ENCODE results near the gene SDK2.

SDK2 gene

DNA sequence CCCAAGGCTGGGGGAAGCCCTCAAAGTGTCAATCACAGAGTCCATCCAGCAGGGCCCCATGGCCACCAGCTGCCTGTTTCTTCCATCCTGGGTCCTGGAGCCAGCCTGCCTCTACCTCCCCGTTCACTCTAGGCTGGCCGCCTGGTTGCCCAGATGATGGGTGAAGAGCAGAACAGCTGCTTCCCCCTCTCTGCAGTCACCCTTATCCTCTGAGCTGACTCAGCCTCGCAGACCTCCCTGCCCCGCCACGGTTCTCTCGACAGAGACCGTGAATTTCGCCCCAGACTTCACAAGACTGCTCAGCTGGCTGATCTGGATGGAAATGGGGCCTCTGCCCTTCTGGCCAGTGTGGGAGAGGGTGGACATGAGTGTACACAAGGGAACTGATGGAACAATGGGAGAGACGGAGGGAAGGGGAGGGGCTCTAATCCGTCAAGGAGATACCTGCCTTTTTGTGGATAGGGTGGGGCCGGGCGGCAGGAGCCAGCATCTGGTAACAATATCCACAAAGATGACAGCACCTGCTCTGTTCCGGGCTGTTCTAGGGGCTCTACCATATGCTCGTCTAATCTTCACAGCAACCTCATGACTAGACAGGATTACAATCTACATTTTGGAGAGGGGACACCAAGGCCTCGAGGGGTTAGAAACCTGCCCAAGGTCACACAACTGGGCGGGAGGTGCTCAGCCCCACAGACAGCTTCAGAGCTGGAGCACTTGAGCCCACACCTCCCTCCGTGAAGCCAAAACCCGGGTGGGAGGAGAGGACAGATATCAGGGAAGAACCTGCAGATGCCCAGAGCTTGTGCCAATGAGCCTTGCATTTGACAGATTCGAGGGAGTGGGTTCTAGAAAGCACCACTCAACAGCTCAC is 136.0 kb downstream of the SDK2 start:
- no peak for DNase-seq (ENCODE audit: low spot score)

DNA sequence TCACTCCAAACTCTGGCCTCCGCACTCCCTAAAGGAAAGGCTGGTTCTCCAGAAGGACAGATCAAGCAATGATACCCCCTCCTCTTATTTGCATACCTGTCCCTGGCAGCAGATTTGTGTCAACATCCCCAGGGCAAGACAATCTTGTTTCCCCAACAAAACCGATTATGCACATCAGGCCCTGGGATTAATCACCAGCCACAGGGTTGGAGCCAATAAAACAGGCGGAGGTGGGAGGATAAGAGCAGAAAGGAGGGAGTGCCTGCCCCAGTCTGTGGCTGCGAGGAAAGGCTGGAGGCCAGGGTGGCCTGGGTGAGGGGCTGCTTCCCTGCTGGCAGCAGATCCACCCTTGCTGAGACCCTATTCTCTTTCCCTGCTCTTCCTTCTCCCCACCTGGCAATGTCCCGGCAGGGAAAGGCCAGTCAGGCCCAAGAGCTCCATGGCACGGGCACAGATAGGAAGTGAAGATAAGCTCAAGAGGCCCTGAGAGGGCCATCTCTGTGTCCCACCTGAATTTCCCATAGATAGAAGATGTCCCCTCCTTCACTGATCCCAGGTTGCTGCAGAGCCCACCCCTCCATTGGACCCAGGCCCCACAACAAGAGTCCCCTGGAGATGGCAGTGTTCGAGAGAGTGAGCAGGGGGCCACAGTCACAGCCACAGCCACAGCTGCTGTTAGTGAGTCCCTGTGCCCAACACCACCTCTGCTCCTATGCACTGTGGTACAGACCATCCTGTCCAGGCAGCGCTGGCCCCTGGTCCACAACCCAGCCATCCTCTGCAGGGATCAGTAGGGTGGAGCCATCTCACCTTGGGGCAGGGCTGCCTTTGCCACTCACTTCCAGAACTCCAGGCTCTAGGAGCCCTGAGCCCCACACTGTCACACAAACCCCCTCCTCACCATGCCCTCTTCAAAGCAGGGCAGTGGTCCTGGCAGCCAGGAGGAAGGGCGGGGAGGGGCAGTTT is 137.5 kb downstream of the SDK2 start:
- no peak for DNase-seq (ENCODE audit: low spot score)

DNA sequence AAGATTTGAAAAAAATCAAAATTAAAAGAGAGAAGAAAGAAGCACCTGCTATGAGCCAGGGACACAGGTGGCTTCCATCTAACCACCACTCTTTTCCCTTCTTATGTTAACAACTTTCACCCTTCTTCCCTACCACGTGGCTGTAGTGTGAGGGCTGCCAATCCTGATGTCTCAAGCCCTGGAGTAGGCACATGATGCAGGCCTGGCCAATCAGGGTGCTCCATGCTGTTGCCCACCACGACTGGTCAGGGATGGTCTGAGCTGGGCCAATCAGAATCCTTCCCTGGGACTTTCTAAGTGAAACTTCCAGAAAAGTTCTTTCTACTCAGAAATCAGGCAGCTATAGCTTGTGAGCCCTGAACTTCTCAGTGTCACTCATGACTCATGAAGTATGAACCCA is 140.7 kb downstream of the SDK2 start:
- DNase-seq (ENCODE audit: low spot score), result no peak

DNA sequence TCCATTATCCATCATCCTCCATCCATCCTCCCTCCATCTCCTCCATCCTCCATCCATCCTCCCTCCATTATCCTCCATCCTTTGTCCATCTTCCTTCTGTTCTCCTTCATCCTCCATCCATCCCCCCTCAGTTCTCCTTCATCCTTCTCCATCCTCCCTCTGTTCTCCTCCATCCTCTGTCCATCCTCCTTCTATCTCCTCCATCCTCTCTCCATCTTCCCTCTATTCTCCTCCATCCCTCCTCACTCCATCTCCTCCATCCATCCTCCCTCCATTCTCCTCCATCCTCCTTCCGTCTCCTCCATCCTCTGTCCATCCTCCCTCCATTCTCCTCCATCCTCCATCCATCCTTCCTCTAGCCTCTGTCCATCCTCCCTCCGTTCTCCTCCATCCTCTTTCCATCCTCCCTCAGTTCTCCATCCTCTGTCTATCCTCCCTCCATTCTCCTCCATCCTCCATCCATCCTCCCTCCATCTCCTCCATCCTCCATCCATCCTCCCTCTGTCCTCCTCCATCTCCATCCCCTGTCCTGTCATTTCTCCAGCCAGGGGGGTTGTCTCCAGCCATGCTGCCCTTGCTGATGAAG is 143.7 kb downstream of the SDK2 start:
- DNase-seq (ENCODE audit: low spot score), result no peak

DNA sequence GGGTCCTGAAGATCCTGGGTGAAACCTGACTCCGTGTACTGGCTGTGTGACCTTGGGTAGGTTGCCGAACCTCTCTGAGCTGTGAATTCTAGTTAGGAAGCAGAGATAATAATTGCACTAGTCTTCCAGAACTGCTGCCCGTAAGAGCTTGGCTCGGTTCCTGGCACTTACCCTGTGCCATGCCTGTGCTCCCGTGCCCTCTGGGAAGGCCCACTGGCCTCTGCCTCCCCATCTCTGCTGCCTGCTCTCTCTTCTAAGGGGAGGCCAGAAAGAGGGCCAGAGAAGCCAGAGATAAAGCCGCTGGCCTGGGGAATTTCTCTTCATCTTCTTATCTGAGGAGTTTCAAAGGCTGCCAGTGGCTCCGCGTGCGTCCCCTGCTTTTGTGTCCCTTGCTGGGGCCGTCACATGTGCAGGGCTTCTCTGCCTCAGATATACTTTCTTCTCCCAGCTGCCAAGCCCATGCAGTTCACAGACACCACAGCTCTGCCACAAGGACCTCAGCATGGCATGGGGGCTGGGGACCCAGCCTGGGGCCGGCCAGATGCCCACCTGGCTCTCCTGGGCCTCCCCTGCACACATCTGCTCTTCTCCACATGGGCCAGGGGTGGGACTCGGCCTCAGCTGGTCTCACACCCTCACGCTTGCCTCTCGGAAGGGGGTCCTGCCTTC is 145.2 kb downstream of the SDK2 start:
- DNase-seq (ENCODE audit: low spot score), result no peak

DNA sequence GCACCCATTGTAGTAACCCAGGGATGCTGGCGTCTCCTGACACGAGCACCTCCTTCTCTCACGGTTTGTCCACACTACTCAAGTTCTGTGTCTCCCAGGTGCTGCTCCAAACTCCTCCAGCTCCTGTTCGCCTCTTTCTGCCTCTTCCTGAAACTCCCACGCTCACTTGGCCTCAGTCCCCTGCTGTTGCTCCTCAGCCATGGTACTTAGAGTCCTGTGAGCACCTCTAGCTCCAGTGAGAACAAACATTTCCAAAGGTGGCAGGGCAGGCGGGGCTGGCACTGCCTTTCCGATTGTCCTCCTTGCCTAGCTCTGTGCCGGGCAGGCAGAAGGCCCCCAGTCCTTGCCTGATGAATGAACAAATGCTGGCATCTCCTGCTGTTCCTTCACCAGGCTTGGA is 146.1 kb downstream of the SDK2 start:
- DNase-seq (ENCODE audit: low spot score), result no peak

DNA sequence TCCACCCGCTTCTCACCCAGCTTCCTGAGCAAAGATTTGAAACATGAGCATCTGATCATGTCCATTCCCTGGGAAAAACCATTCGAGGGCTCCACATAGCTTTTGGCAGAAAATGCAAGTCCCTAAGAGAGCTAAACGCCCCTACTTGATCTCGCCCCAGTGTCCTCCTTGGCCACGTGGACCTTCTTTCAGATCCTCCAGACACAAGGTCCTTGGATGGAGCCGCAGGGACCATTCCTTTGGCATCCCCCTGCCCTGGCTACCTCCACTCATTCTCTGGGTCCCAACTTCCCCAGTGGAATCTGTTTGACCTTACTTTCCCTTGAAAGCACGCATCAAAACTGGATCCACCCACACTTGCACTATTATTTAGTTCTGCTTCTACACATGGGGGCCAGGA is 146.5 kb downstream of the SDK2 start:
- no peak for DNase-seq (ENCODE audit: low spot score)

DNA sequence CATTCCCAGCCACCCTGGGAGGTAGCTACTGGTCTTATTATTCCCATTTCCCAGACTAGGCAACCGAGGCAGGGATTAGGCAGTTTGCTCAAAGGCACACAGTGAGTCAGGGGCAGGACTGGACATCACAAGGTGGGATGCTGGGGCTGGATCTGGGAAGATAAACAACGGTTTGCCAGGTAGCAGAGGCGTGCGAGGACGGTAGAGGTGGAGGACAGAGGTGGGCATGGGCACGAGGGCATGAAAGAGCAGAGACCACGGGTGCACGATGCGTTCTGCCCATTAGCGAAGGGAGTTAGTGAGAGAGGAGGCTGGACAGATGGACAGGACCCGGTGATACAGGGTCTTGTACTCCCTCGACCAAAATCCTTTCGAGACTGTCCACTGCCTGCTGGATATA is 148.0 kb downstream of the SDK2 start:
- DNase-seq (ENCODE audit: low spot score), result no peak

DNA sequence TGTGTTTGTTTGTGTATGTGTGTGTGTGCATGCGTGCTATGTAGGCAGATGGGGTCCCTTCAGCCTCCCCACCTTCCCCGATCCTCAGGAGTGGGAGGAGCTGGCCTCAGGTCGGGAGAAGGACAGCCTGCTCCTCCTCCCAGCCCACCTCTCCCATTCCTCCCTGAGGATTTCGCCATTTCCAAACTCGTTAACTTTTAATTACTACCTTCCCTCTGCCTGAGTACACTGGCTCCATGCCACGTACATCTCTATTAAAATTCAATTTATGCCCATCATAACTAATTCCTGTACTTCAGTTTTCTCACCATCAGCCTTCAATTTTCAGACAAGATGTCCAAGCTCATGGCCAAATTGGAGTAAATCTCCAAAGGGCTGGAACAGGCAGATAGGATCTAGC is 148.6 kb downstream of the SDK2 start:
- no peak for DNase-seq (ENCODE audit: low spot score)

DNA sequence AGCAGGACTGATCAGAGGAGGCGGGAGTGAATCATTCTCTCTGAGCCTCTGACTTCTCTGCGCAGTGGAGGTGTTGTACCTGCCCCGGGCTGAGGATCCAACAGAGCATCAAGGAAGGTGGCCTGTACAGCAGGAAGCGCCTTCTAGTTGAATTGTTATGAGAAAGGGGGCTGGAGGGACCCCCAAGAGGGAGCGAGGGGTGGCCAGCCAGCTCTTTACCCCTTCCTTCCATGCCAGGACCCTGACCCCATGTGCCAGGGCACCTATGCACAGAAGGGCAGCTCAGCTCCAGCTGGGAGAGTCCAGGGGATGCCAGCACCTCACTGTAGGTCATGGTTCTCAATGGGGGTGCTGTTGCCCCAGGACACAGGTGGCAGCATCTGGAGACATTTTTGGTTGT is 149.3 kb downstream of the SDK2 start:
- no peak for DNase-seq (ENCODE audit: low spot score)

DNA sequence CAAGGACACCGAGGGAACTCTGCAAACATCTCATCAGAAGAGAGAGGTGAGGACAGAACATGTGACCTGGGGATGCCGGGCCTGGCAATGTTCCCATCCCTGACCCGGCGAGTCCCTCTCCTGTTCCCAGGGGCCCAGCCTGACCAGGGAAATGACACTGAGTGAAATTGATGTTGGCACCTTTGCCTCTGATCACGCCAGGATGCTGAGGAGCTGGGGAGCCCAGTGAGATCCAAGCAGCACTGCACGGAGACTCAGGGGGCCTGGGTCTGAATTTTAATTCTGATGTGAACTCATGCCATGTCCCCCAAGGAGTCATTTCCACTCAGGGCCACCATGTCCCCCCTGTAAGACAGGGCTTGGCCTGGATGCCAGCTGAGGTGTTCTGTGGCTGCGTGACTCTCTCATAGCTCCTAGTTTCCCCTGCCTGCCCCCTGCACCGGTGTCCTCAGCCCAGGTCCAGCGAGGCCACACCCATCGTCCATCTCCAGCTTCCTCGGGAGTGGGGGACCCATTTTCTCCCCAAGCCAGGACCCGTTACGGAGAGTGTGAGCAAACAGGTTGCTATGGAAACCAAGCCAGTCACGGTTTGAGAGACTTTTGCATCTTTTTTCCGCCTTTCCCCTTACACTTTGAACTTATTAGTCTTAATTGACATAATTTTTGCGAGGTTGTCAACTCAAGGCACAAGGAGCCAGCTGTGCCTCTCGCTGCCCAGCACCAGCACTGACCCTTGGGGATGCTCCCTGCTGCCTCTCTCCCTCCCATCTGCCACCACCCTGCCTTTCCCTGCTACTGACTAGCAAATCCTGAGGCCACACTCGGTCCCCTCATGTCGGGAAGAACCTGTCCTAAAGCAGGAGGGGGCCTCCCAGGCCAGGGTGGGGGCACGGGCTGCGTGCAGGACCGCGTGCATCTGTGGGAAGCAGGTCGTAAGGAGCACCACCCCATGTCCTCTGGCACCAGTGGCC is 150.0 kb downstream of the SDK2 start:
- DNase-seq (ENCODE audit: low spot score), result no peak

DNA sequence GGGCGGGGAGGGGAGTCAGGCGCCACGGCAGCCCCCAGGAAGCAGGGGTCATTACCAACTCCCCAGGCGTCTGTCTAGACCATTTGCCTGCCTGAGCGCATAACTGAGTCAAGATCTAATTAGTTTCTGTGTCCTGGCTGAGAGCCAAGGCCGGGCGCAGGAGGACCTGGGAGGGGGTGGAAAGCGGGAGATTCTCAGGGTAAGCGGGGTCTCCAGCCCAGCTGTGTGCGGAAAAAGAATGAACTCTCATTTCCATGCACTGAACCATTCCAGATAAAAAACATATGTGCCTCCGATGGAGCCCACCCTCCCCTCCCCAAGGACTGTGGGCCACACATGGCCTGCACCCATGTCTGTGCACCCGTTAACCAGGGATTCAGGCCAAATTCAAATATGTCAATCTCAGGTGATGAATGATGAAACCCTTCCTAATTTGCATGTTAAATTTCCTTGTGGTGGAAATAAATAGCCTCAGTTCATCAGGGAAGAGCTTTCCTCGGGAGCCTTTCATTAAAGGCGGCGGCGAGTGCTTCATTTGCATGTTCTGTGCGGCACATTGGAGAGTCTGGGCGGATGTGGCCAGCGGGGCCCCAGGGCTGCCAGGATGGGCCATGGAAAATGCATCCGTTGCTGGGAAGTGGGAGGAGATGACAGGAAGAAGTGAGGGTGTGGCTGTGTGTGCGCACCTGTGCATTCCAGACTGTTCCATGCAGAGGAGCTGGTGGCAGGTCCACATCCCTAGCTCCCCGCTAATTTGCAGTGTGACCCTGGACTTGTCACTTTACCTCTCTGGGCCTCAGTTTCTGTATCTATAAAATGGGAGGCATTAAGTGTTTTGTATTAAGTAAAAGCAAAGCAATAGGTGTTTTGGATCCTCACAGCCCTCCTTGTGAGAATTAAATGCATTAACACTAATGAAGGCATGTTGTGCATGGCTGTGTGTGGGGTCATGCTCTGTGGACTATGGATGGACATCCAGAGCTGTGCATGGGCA is 151.1 kb downstream of the SDK2 start:
- no peak for DNase-seq (ENCODE audit: low spot score)

DNA sequence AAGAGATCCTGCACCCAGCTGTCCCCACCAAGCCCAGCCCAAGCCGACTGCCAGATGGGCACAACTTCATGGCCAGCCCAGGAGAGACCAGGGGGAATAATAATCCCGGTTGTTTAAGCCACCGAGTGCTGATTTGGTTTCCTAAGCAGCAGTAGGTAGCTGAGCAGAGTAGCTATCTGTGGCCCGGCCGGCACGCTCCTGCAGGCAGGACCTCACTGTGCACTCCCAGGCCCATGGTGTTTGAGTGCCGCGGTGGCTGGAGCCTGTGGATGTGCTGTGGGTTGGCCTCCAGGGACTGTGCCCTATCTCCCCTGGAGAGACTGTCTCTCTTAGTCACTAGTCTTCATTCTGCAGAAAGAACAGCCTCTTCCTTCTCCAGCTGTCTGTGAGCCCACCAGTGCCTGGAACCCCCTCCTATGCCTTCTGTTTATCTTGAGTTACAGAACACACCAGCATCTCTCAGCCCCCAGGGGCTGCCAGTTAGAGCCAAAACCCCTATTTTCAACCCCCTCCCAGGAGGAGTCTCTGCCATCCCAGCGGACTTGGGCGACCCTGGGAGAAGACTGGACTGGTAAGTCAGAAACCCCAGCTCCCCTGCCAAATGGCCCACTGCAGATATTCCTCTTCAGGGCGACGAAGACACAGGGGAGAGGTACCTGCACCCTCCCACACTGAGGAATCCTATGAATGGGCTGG is 152.0 kb downstream of the SDK2 start:
- no peak for DNase-seq (ENCODE audit: low spot score)

DNA sequence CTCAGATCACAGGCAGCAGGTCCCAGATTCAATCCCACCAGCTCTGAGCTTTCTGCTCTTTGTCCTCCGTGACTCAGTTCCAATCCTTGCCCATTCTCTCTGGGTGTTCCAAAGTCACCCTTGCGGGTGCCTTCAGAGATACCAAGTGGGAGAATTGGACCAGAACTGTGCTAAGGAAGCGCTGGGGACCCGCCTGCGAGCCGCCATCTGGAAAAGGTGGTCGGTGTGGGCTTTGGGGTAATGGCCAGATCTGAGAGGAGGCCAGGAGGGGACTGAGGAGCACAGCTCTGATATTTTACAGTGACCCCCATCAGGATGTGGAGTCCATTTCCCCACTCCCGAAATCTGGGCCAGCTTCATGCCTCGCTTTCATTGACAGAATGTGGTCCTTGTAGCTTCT is 152.6 kb downstream of the SDK2 start:
- DNase-seq (ENCODE audit: low spot score), result no peak

DNA sequence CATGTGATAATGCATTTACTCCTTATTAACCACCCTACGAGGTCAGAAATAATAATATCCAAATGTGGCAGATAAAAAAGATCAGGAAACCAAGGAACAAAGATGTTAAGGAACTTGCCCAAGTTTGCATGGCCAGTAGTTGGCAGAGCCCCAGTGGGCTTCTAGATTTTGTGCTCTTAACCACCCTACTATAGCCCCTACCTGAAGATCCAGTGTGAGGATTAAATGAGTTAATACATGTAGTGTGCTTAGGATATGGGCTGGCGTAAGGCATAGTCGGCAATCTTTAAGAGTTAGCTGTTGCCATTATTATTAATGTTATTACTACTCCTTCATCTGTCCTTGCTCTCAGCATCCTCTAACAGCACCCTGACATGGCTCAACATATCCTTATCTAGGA is 153.4 kb downstream of the SDK2 start:
- no peak for DNase-seq (ENCODE audit: low spot score)

DNA sequence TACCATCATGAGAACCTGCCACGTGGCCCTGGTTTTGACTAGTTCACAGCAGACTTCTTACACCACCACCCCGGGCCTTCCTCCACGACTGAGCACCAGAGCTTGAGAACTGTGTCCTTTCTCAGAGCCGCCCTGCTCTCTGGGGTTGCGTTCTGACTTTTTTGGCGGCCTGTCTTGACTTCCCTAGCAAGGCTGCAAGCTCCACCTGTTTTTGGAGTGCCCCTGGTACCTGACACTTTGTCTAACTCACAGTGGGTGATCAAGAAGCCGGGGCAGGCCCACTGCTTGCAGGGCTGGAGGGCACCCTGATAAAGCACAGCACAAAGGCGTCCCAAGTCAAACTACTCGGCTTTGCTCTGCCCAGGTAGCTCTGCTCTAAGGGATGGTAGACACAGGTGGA is 154.3 kb downstream of the SDK2 start:
- no peak for DNase-seq (ENCODE audit: low spot score)

DNA sequence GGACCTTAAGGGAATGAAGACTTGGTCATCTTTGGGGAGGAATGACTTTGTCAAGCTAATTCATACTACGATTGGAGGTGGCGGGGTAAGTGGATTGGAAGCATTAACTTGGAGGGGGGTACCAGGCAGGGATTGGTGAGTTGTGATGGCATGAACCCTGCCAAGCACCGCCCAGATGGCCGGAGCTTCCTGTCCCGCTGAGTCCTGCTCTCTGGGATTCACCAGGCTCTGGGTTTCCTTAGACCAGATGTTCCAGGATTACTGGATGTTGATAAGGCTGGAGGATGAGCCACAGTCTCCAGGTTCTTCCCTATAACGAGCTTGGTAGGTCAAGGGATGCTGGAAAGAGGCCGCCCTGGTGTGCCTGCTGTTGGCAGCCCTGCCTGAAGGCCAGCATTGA is 154.9 kb downstream of the SDK2 start:
- no peak for DNase-seq (ENCODE audit: low spot score)

DNA sequence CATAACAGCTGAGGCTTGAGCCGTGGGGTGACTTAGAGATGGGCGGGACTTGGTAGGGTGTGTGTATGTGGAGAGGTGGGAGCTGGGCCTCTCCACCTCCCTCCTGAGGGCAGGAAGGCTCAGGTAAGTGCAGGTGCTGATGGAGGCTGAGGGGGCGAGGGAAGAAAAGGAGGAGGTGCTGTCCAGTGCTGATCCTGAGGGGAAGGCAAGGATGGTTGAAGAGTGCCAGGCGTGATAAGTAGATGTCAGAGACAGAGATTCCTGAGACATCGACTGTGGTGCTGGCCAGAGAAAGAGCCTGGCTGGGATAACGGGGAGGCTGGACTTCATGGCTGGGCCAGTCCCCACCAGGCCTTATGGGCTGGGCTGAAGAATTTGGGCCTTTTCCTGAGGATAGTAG is 159.1 kb downstream of the SDK2 start:
- no peak for DNase-seq (ENCODE audit: low spot score)

DNA sequence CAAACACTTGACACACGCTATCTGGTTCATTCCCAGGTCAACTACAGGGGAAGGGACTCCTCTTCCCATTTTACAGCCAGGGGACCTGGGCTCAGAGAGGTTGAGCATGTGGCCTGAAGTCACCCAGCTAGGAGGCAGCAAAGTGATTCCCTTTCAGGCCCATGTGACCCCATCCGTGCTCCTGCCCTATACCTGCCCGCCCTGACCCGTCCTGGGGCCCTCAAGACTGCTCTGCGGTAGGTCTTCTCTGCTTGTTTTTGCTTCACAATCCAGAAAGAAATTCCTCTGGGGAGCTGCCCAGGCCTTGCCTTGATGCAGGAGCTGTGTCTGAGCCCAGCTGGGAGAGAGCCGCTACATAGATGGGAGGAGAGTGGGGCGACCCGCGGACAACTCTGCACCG is 161.4 kb downstream of the SDK2 start:
- no peak for DNase-seq (ENCODE audit: low spot score)
